Caco-2 (cell line): Measurements from ENCODE around the gene ANKFY1. TPM values are rescaled to one million over a fixed set of nuclear protein-coding genes. Genes with fewer than 3 reads are reported as not detected.

Source experiments
- BruUV-seq: library from RNA; stranded (reverse); fragments of 400-500 nt; replicated peaks from 2 replicates; lab custom pipeline; 2021; lab: Mats Ljungman, UMichigan
- CTCF ChIA-PET: fragments of 300-600 bp; sonication (Branson Sonifier 250); formaldehyde crosslinking; loops from one replicate; lab custom pipeline; 2022; ENCODE audit warnings: antibody characterized with exemption; lab: Charles Lee
- POLR2A ChIA-PET: fragments of 300-600 bp; sonication (Branson Sonifier 250); formaldehyde crosslinking; loops from one replicate; lab custom pipeline; 2022; ENCODE audit warnings: antibody characterized with exemption; lab: Charles Lee
- DNase-seq, 2 experiments: peaks; one replicate each; pipeline versions ENCODE4 v3.0.0 to v3.0.0-alpha.2; 2020 to 2022
- H3K27me3 ChIP-seq: replicated peaks from 2 replicates; pipeline ENCODE4 v1.6.0; 2011; ENCODE audit warnings: low read length; ENCODE audit not compliant: control insufficient read depth, insufficient read depth
- H3K36me3 ChIP-seq: 2 replicates; pipeline ENCODE4 v1.5.1; 2011; ENCODE audit warnings: low read length; ENCODE audit not compliant: control insufficient read depth, insufficient read depth
- H3K4me1 ChIP-seq: fragments of 250-450 bp; sonication (Bioruptor Pico); 2 replicates; pipeline ENCODE4 v1.5.1; 2020; ENCODE audit warnings: mild to moderate bottlenecking
- H3K4me3 ChIP-seq: 2 replicates; pipeline ENCODE4 v1.5.1; 2011; ENCODE audit warnings: low read depth, mild to moderate bottlenecking, control low read depth, low read length
- H3K9me3 ChIP-seq: fragments of 250-450 bp; sonication (Bioruptor Pico); 2 replicates; pipeline ENCODE4 v1.5.1; 2020; ENCODE audit warnings: mild to moderate bottlenecking, moderate library complexity
- H3K27ac Mint-ChIP-seq: one replicate; pipeline ENCODE4 v1.8.0; 2022; ENCODE audit warnings: mixed read lengths; ENCODE audit not compliant: unreplicated experiment
- H3K27me3 Mint-ChIP-seq: one replicate; pipeline ENCODE4 v1.8.0; 2022; ENCODE audit warnings: mixed read lengths; ENCODE audit not compliant: insufficient read depth, unreplicated experiment
- H3K36me3 Mint-ChIP-seq: one replicate; pipeline ENCODE4 v1.8.0; 2022; ENCODE audit warnings: mild to moderate bottlenecking, mixed read lengths; ENCODE audit not compliant: insufficient read depth, unreplicated experiment
- H3K4me1 Mint-ChIP-seq: one replicate; pipeline ENCODE4 v1.8.0; 2022; ENCODE audit warnings: low read depth, mixed read lengths; ENCODE audit not compliant: unreplicated experiment
- H3K4me3 Mint-ChIP-seq: one replicate; pipeline ENCODE4 v1.8.0; 2022; ENCODE audit warnings: mild to moderate bottlenecking, moderate library complexity, mixed read lengths; ENCODE audit not compliant: unreplicated experiment
- H3K9me3 Mint-ChIP-seq: one replicate; pipeline ENCODE4 v1.8.0; 2022; ENCODE audit warnings: mixed read lengths; ENCODE audit not compliant: unreplicated experiment
- CTCF ChIP-seq, 2 experiments: fragments of 200-600 bp in 1 of 2; IDR thresholded peaks; 1 replicate in 1 of 2; 2 replicates in 1 of 2; pipeline versions ENCODE4 v1.5.1 to v1.8.0; 2011 to 2022; ENCODE audit warnings: antibody characterized with exemption in 1 of 2, control low read depth in 1 of 2, inconsistent platforms in 1 of 2, low read depth in 1 of 2, low read length in 1 of 2, mild to moderate bottlenecking in 1 of 2, moderate library complexity in 1 of 2; ENCODE audit not compliant: insufficient read depth in 1 of 2, severe bottlenecking in 1 of 2, unreplicated experiment in 1 of 2
- intact Hi-C: fragments of 100-400 bp; cut with micrococcal nuclease; formaldehyde crosslinking; loops from one replicate; pipeline ENCODE4 v1.10.0; 2022; ENCODE audit not compliant: unreplicated experiment
- total RNA-seq: library from RNA; stranded (reverse); gene quantifications from 2 replicates; pipeline ENCODE4 v1.2.3, GENCODE V29; 2022

The ANKFY1 gene
- total RNA-seq, 1 experiment from 2014 or later: 25.0 TPM

GRCh38 chr17:4165301-4166010 lies 98.3 kb downstream of the ANKFY1 start:
- intact Hi-C loops: no loop called here
- H3K9me3 ChIP-seq: no peaks in the 10 kb centered on the region
- Mint-ChIP-seq H3K36me3 (peaks cover 30% of the 10 kb centered on the region), H3K27me3 (no peaks in the 10 kb centered on the region), H3K9me3 (no peaks in the 10 kb centered on the region), H3K4me3 (no peak overlapping the region), H3K4me1 (peaks cover 6% of the 10 kb centered on the region), H3K27ac (no peak overlapping the region)
- no peaks in the 10 kb centered on the region for H3K27me3 ChIP-seq
- H3K4me1 ChIP-seq: no peaks in the 10 kb centered on the region
- CTCF ChIA-PET: no interaction called here
- no peak for TF ChIP-seq CTCF (IDR thresholded peaks at IDR 0.05; ENCODE audit: insufficient read depth in 1 of 2, low read depth in 1 of 2, low read length in 1 of 2, severe bottlenecking in 1 of 2, unreplicated experiment in 1 of 2)
- POLR2A ChIA-PET: no interaction called here
- no peak overlapping the region for H3K4me3 ChIP-seq
- peaks cover 2% of the 10 kb centered on the region; the same call in 1 of the 2 replicates for H3K36me3 ChIP-seq
- no TSS peak for BruUV-seq
- DNase-seq: no peak

- intact Hi-C loops: no loop called here
- Histone ChIP-seq H3K36me3 (no peaks in the 10 kb centered on the region), H3K4me3 (no peak overlapping the region), H3K27me3 (no peaks in the 10 kb centered on the region), H3K4me1 (no peaks in the 10 kb centered on the region), H3K9me3 (no peaks in the 10 kb centered on the region)
- Mint-ChIP-seq H3K4me3 (no peak overlapping the region), H3K4me1 (peaks cover 6% of the 10 kb centered on the region), H3K9me3 (no peaks in the 10 kb centered on the region), H3K27ac (no peak overlapping the region), H3K27me3 (no peaks in the 10 kb centered on the region), H3K36me3 (peaks cover 23% of the 10 kb centered on the region)
- no peak for DNase-seq
- POLR2A ChIA-PET: interaction anchor here (0.5 kb wide), 1 partner anchor 20 kb away, joined by 3 read pairs; no protein-coding TSS in a partner anchor
- CTCF ChIA-PET: no interaction called here
- no peak for TF ChIP-seq CTCF (IDR thresholded peaks at IDR 0.05; ENCODE audit: insufficient read depth in 1 of 2, low read depth in 1 of 2, low read length in 1 of 2, severe bottlenecking in 1 of 2, unreplicated experiment in 1 of 2)
- BruUV-seq: no TSS peak
These were observed 99.8 kb downstream of the ANKFY1 start for GRCh38 chr17:4163951-4164350.

GRCh38 chr17:4162775-4163466 lies 100.9 kb downstream of the ANKFY1 start:
- H3K4me1 ChIP-seq: no peaks in the 10 kb centered on the region
- peaks cover 19% of the 10 kb centered on the region for H3K36me3 Mint-ChIP-seq
- H3K9me3 Mint-ChIP-seq: no peaks in the 10 kb centered on the region
- no peaks in the 10 kb centered on the region for H3K36me3 ChIP-seq
- no peaks in the 10 kb centered on the region for H3K27me3 Mint-ChIP-seq
- ChIA-PET POLR2A (no interaction called here), CTCF (no interaction called here)
- H3K27me3 ChIP-seq: no peaks in the 10 kb centered on the region
- no peak overlapping the region for H3K4me3 Mint-ChIP-seq
- no peak for DNase-seq
- TF ChIP-seq CTCF (IDR thresholded peaks at IDR 0.05; ENCODE audit: insufficient read depth in 1 of 2, low read depth in 1 of 2, low read length in 1 of 2, severe bottlenecking in 1 of 2, unreplicated experiment in 1 of 2): no peak
- peaks cover 6% of the 10 kb centered on the region for H3K4me1 Mint-ChIP-seq
- no peak overlapping the region for H3K4me3 ChIP-seq
- no TSS peak for BruUV-seq
- intact Hi-C loops: no loop called here
- H3K9me3 ChIP-seq: no peaks in the 10 kb centered on the region
- H3K27ac Mint-ChIP-seq: no peak overlapping the region
